NCI-H146 treated with DMSO at 0.1 percent for 48 hours (cell line): ENCODE measurements around the gene LEF1.

Source experiments
- DNase-seq: peaks from one replicate; lab custom pipeline; 2025; ENCODE audit not compliant: unreplicated experiment; lab: John Stamatoyannopoulos, UW

The LEF1 gene

GRCh38 chr4:108180513-108180912, 11.8 kb upstream of the LEF1 start:
- no peak for DNase-seq

- DNase-seq, result no peak
These were observed 7.2 kb upstream of the LEF1 start for GRCh38 chr4:108175966-108176365.

- DNase-seq, result no peak
These were observed 6.1 kb upstream of the LEF1 start for GRCh38 chr4:108174856-108175255.

GRCh38 chr4:108173599-108174057, 4.9 kb upstream of the LEF1 start:
- DNase-seq, result no peak

- DNase-seq, result peak; percentile 44
These were observed 4.2 kb upstream of the LEF1 start for GRCh38 chr4:108172753-108173598.

- no peak for DNase-seq
These were observed 3.6 kb upstream of the LEF1 start for GRCh38 chr4:108172231-108172752.

GRCh38 chr4:108171339-108172230, 2.9 kb upstream of the LEF1 start:
- DNase-seq, result no peak

GRCh38 chr4:108170631-108171338, 2.1 kb upstream of the LEF1 start:
- no peak for DNase-seq

GRCh38 chr4:108169664-108170063, 932 bp upstream of the LEF1 start:
- DNase-seq, result no peak

- no peak for DNase-seq
These were observed 517 bp downstream of the LEF1 start for GRCh38 chr4:108168160-108168670.

GRCh38 chr4:108166441-108167315, 2.1 kb downstream of the LEF1 start:
- DNase-seq, result peak; percentile 54

GRCh38 chr4:108166038-108166437, 2.7 kb downstream of the LEF1 start:
- DNase-seq, result no peak

GRCh38 chr4:108165586-108165985, 3.1 kb downstream of the LEF1 start:
- DNase-seq, result no peak

GRCh38 chr4:108163351-108163750, 5.4 kb downstream of the LEF1 start:
- DNase-seq, result no peak

GRCh38 chr4:108160741-108161352, 7.9 kb downstream of the LEF1 start:
- DNase-seq, result no peak

GRCh38 chr4:108159845-108160244, 8.9 kb downstream of the LEF1 start:
- DNase-seq, result no peak

GRCh38 chr4:108157655-108158054, 11.1 kb downstream of the LEF1 start:
- no peak for DNase-seq

- no peak for DNase-seq
These were observed 12.3 kb downstream of the LEF1 start for GRCh38 chr4:108156391-108156790.

GRCh38 chr4:108155373-108155772, 13.4 kb downstream of the LEF1 start:
- no peak for DNase-seq
